ENCODE measurements around the gene TENM3.
"Not testable (repeated sequence)": the region's sequence is repeated elsewhere in the genome, so short reads cannot be mapped to it uniquely, and the experiment has no call there.

The TENM3 gene

GRCh38 chr4:182344968-182345367 is 101.8 kb downstream of the TENM3 start:
- DNase-seq = no peak

GRCh38 chr4:182346250-182346649 is 103.0 kb downstream of the TENM3 start:
- no peak for DNase-seq

- no peak for DNase-seq
These were observed 103.6 kb downstream of the TENM3 start for GRCh38 chr4:182346675-182347375.

GRCh38 chr4:182348779-182349326 is 105.7 kb downstream of the TENM3 start:
- no peak for DNase-seq

- DNase-seq = no peak
These were observed 106.8 kb downstream of the TENM3 start for GRCh38 chr4:182350041-182350440.

GRCh38 chr4:182351485-182351884 is 108.3 kb downstream of the TENM3 start:
- no peak for DNase-seq

GRCh38 chr4:182354106-182354505 is 110.9 kb downstream of the TENM3 start:
- no peak for DNase-seq

GRCh38 chr4:182354867-182355266 is 111.7 kb downstream of the TENM3 start:
- no peak for DNase-seq

GRCh38 chr4:182367153-182367552 is 124.0 kb downstream of the TENM3 start:
- DNase-seq = no peak

- DNase-seq = no peak
These were observed 126.0 kb downstream of the TENM3 start for GRCh38 chr4:182369211-182369610.

- DNase-seq = no peak
These were observed 127.3 kb downstream of the TENM3 start for GRCh38 chr4:182370491-182370890.

- no peak for DNase-seq
These were observed 137.6 kb downstream of the TENM3 start for GRCh38 chr4:182380771-182381181.

GRCh38 chr4:182382941-182383340 is 139.7 kb downstream of the TENM3 start:
- no peak for DNase-seq

GRCh38 chr4:182384631-182385091 is 141.5 kb downstream of the TENM3 start:
- no peak for DNase-seq

GRCh38 chr4:182385897-182386296 is 142.7 kb downstream of the TENM3 start:
- no peak for DNase-seq

- DNase-seq = not testable (repeated sequence)
These were observed 143.4 kb downstream of the TENM3 start for GRCh38 chr4:182386576-182386975.

GRCh38 chr4:182391111-182391684 is 148.0 kb downstream of the TENM3 start:
- no peak for DNase-seq

- DNase-seq = no peak
These were observed 151.0 kb downstream of the TENM3 start for GRCh38 chr4:182394181-182394580.

- DNase-seq = no peak
These were observed 156.9 kb downstream of the TENM3 start for GRCh38 chr4:182400081-182400480.

- no peak for DNase-seq
These were observed 157.6 kb downstream of the TENM3 start for GRCh38 chr4:182400790-182401189.

GRCh38 chr4:182404376-182404775 is 161.2 kb downstream of the TENM3 start:
- DNase-seq = no peak

GRCh38 chr4:182405087-182405486 is 161.9 kb downstream of the TENM3 start:
- DNase-seq = no peak

- no peak for DNase-seq
These were observed 166.1 kb downstream of the TENM3 start for GRCh38 chr4:182409271-182409670.

GRCh38 chr4:182411391-182411790 is 168.2 kb downstream of the TENM3 start:
- no peak for DNase-seq
